ENCODE data around the gene PARVA. TPM values are rescaled to one million over a fixed set of nuclear protein-coding genes. Genes with fewer than 3 reads are reported as not detected.

The PARVA gene
- total RNA-seq, 1 donor from 2014 or later = 55.9 TPM

DNA sequence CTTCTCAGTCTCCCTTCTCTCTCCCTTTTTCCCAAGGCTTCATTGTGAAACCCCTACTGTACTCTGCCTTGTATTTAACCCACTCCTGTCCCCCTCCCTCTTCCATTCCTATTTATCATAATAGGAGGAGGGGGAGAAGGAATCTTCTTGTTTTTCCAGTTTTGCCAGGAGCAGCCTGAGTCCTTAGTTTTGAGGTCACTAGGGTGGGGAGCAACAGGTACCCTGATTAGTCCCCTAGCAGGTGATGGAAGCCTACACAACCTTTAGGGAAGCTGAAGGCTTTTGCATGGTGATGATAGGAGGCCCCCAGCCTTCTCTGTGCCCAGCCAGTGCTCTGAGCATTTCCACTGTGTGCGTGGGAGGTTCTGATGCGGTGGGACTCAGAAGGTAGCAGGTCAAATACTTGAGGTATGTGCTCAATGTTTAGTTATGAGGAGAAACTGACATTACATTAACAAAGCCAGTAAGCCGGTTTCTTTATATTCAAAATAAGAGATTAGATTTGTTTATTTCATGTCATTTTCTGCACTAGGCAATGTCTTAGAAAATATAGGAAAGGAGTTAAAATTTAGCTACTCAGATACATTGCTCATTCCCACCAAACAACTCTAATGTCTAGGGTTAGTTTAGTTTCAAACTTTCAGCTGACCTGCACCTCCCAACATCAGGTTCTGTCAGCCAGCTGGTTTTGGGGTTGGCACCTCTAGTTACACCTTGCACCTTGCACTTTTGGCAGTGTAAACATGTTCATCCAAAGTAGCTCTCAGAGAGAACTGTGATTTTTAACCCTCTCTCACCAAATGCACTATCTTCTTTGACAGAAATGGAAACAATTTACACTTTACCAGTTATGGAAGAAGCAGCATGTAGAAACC, 26.0 kb downstream of the PARVA start:
- no peak for DNase-seq (ENCODE audit: low spot score)

DNA sequence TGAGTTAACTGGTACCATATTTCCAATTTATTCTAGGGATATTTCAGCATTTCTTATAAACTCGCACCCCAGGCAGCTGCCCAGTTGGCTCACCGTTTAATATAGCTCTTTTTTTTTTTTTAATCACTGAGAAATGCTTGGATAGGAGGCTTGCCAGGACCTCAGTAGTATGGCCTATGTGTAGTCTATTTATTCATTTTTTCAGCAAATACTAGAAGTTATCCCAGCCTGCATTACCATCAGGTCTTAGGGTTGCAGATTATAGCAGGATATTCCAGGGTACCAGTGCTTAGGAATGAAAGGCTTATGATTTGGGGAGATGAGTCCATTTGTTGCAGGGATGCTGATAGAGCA, 26.6 kb downstream of the PARVA start:
- no peak for DNase-seq (ENCODE audit: low spot score)

GRCh38 chr11:12404436-12404835, 27.1 kb downstream of the PARVA start:
- no peak for DNase-seq (ENCODE audit: low spot score)

- no peak for DNase-seq (ENCODE audit: low spot score)
These were observed 30.9 kb downstream of the PARVA start for GRCh38 chr11:12408156-12408770.

DNA sequence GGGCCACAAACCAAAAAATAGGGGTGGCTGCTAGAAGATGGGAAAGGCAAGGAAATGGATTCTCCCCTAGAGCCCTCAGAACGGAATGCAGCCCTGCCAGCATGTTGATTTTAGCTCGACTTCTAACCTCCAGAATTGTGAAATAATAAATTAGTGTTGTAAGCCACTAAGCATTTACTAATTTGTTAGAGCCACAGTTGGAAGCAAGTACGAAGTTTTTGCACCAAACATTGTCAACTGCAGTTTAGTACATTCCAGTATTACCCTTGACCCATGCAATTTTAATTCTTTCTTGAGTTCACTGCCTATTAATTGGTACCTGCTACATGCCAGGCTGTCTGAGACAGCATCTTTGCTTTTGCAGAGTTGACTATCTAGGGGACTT, 32.2 kb downstream of the PARVA start:
- no peak for DNase-seq (ENCODE audit: low spot score)

DNA sequence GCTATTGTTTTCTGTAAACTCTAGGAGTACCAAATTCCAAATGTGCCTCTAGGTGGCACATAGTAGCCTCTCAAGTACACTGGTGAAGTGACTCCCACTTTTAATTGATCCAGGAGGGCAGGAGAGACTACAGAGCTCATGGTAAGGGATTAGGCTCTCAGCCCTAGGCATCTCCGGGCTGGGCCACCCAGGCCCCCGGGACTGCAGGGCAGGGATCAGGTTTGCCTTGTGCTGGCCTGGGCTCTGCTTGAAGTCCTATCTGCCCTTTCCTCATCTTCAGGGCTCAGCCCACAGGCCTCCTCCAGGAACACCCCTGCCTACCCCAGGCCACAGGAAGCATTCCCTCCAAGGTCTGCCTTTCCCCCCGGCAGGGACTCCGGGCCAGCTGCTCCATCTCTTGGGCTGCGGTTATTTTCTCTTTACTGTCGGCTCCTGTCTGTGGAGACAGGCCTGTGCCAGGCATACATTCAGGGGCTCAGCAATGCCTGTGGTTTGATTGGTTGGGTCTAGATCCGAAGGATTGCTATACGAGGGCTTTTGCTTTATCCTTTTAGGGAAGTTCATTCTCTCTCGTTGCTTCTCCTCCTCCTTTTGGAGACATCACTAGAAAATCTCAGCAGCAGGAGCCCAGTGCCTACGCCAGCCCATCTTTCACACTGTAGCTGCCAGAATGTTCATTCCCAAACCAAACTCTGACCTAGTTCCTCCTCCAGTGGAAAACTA, 32.8 kb downstream of the PARVA start:
- DNase-seq (ENCODE audit: low spot score) = peak; percentile 80

DNA sequence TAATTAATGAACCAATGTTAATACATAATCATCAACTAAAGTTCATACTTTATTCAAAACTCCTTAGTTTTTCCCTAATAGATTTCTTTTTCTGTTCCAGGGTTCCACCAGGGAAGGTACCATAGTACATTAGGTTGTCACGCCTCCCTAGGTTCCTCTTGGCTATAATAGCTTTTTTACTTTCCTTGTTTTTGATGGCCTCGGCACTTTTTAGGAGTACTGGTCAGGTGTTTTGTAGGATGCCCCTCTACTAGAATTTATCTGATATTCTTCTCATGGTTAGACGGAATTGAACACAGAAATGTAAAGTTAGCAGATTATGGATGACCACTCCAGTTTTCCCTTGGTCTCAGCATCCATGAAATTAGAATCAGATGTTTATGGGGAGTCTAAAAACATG, 34.0 kb downstream of the PARVA start:
- DNase-seq (ENCODE audit: low spot score) = no peak

DNA sequence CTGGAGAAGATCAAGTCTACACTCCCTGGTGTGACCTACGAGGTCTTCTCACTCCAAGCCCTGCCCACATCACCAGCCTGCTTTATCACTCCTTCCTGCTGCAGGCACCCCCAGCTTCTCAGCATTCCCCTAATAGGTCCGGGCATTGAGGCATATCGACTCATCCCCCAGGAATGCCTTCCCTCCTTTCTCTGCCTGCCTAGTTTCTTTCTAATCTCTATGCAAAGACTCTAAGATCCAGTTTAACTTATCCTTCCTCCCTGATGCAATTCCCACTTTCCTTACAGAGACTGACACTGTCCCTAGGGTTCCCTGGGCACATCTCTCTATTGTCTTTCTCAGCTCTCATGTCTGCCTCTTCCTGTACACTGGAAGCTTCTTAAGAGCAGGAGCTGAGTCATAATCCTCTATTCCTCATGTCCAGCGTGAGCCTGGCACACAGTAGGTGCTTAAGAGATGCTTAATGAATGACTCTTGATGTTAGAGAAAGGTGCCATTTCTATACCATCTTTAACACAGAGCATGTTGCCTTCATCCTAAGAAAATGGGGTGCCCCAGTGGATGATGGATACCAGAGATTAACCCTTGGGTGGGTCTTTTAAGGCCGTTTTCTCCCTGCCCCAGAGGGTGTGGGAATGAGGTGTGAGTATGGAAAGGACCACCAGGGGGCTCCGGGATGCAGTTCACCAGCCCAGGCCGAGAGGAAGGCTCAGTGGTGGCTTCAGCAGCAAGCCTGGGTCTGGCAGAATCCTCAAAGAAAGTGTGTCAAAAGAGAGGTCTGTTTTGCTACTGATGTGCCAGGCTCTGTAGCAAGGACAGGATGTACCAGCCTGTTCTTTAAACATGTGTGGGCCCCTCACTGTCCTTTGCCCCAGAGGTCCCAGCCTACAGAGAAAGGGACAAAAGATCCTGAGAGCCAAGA, 34.7 kb downstream of the PARVA start:
- DNase-seq (ENCODE audit: low spot score) = peak; percentile 87

DNA sequence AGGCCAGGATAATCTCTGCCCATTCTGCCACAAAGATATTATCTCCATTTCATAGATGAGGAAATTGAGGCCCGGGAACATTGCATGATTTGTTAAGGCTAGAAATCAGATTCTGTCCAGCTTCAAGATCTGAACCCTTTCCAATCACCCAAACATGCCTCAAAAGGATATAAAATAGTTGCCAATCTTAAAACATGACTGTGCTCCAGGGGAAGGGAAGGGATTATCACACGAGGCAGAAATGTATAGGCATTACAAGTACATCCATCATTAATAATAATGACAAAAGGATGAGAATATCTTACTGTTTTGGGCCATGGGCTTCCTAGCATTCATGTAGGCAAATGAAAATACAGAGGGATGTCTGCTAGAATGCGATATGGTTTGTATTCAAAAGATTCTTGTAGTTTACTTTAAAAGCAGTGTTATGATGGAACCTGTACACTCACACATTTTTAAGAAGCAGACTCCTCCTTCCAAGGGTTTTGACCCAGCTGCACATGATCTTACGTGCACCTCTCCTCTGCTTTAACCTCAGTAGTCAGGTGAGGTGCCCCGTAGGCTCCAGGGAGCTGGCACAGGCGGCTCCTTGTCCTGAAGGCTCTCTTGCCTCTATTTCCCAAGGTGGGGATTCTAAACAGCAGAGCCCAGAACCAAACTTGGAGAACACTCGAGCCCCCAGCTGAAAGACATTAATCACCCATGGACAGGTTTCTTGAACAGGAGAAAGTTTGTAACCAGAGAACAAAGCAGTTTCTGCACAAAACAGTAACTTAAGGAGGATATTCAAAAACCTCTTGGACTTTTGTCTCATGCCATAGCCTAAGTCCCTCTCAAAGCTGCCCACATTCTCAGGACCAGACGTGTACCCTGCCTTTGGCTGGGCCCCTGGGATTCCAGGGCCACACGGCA, 36.0 kb downstream of the PARVA start:
- no peak for DNase-seq (ENCODE audit: low spot score)

DNA sequence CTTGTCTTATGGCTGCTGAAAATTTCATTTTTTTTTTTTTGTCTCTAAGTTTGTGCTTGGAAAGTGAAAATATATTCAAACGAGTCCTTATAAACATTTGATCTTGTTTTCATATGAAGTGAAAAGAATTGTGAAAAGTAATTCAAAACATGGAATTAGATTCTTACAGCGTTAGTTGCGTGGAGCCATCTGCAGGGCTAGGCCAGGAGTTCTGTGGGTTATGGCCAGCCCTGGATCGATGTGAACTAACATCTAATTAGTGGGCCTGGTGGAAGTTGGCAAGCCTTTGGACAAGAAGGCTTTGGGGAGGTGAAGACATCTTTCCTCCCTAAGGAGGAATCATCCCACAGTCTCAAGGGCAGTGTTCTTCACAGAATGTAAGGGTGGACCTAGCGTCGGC, 37.2 kb downstream of the PARVA start:
- no peak for DNase-seq (ENCODE audit: low spot score)

- no peak for DNase-seq (ENCODE audit: low spot score)
These were observed 38.1 kb downstream of the PARVA start for GRCh38 chr11:12415342-12415966.

GRCh38 chr11:12416552-12416951, 39.2 kb downstream of the PARVA start:
- no peak for DNase-seq (ENCODE audit: low spot score)

DNA sequence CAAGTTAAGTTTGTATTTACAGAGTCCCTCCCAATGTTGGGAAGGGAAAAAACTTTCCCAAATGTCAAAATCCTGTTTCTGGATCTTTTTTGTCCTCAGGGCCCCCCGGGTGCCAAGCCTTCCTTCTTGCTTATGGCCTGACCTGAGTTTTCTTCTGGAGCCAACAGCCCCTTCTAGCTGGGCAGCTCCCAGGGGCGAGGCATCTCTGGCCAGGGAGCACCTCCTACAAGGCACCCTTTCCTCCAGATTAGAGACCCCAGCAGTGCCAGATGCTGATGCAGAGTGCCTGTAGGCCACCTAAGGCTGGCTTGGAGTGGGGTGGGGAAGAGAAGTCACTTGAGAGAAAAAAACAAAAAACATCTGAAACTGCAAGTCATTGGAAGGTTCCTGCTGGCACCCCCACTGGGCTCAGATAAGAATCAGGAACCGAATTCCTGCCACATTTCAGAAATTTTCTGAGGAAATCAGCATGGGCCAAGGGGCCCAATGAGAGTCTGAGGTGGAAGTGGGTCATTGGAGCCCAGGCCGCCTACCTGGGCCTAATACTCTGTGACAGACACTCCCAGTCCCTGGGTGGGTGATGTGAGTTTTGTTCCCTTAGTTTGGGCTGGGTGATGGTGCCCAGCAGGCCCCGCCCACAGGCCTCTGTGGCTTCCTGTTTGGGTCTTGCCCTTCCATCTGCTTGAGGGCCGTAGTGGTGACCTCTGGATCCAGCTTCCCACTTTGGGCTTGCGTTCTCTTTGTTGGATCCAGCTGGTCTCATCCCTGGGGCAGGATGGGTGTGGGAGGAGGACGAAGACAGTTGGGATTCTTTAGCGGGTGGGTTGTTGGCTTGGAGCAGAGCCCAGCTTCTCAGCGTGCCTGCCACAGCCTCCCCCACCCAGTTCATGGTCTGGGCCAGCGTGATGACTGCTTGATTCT, 40.6 kb downstream of the PARVA start:
- DNase-seq (ENCODE audit: low spot score) = no peak

GRCh38 chr11:12420040-12420439, 42.7 kb downstream of the PARVA start:
- DNase-seq (ENCODE audit: low spot score) = no peak

DNA sequence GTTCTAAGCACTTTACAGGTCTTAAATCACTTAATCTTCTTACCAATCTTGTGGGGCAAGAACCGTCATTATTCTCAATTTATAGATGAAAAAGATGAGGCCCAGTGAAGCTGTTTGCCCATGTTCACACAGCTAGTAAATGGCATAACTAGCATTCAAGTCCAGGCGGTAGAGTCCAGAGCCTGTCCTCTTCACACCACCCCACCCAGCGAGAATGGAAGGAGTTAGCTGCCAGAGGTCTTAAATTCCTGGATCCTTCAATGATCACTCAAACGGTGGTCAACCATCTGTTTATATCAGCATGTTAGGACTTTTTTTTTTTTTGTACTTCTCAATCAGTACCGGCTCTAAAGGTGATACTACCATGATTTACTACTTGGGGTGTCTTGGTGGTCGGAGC, 43.3 kb downstream of the PARVA start:
- DNase-seq (ENCODE audit: low spot score) = no peak

GRCh38 chr11:12421386-12421785, 44.0 kb downstream of the PARVA start:
- DNase-seq (ENCODE audit: low spot score) = no peak

GRCh38 chr11:12426176-12426575, 48.8 kb downstream of the PARVA start:
- no peak for DNase-seq (ENCODE audit: low spot score)

GRCh38 chr11:12429155-12429554, 51.8 kb downstream of the PARVA start:
- DNase-seq (ENCODE audit: low spot score) = no peak

DNA sequence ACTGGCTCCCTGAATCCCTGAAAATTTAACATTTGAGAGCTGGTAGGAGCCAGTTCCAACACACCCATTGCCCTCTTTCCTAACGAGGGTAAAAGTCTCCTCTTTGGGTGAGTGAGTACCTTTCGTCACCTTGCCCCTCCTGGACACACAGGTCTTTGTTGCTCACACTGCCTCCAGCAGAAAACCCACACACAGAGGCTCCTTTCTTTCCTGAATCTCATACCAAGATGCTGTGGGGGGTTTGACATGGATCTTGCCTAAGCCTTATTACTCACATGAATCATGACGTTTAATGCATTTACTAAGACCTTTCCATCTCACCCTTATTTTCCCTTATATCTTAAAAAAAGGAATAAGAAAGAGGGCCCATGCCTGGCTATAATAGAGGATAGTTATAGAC, 53.0 kb downstream of the PARVA start:
- DNase-seq (ENCODE audit: low spot score) = no peak

All from umbilical cord (tissue), 2 donors.